ENCODE results near the gene CTH. TPM values are rescaled to one million over a fixed set of nuclear protein-coding genes. Genes with fewer than 3 reads are reported as not detected.

CTH gene
- total RNA-seq, 1 experiment from 2014 or later = 15.9 TPM

- Mint-ChIP-seq H3K4me3 (ENCODE audit: low read depth, unreplicated experiment) (no peak overlapping the region), H3K27ac (ENCODE audit: unreplicated experiment) (no peak overlapping the region), H3K9me3 (ENCODE audit: low read depth, unreplicated experiment) (no peaks in the 10 kb centered on the region), H3K4me1 (ENCODE audit: low read depth, unreplicated experiment) (peaks cover 10% of the 10 kb centered on the region), H3K36me3 (ENCODE audit: insufficient read depth, unreplicated experiment) (no peaks in the 10 kb centered on the region), H3K27me3 (ENCODE audit: unreplicated experiment) (no peaks in the 10 kb centered on the region)
- BruUV-seq (replicated peaks) = no TSS peak
- intact Hi-C loops (cut with micrococcal nuclease; ENCODE audit: unreplicated experiment) = no loop called here
- DNase-seq = no peak
- TF ChIP-seq, protein P1, sequence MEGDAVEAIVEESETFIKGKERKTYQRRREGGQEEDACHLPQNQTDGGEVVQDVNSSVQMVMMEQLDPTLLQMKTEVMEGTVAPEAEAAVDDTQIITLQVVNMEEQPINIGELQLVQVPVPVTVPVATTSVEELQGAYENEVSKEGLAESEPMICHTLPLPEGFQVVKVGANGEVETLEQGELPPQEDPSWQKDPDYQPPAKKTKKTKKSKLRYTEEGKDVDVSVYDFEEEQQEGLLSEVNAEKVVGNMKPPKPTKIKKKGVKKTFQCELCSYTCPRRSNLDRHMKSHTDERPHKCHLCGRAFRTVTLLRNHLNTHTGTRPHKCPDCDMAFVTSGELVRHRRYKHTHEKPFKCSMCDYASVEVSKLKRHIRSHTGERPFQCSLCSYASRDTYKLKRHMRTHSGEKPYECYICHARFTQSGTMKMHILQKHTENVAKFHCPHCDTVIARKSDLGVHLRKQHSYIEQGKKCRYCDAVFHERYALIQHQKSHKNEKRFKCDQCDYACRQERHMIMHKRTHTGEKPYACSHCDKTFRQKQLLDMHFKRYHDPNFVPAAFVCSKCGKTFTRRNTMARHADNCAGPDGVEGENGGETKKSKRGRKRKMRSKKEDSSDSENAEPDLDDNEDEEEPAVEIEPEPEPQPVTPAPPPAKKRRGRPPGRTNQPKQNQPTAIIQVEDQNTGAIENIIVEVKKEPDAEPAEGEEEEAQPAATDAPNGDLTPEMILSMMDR (IDR thresholded peaks at IDR 0.05; ENCODE audit: unreplicated experiment) = no peak
- CTCF ChIA-PET = no interaction called here
These were observed 26.5 kb upstream of the CTH start for GRCh38 chr1:70384542-70384941.

DNA sequence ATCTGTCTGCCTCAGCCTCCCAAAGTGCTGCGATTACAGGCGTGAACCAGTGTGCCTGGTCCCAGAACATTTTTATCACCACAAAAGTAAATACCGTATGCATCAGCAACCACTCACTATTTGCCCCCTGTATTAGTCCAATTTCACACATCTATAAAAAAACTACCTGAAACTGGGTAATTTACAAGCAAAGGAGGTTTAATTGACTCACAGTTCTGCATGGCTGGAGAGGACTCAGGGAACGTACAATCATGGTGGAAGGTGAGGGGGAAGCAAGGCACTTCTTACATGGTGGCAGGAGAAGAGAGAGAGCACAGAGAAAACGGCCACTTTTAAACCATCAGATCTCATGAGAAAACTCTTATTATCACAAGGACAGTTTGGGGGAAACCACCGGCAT, 25.6 kb upstream of the CTH start:
- intact Hi-C loops (cut with micrococcal nuclease; ENCODE audit: unreplicated experiment) = no loop called here
- Mint-ChIP-seq H3K27me3 (ENCODE audit: unreplicated experiment) (no peaks in the 10 kb centered on the region), H3K4me3 (ENCODE audit: low read depth, unreplicated experiment) (no peak overlapping the region), H3K36me3 (ENCODE audit: insufficient read depth, unreplicated experiment) (no peaks in the 10 kb centered on the region), H3K27ac (ENCODE audit: unreplicated experiment) (no peak overlapping the region), H3K4me1 (ENCODE audit: low read depth, unreplicated experiment) (peaks cover 10% of the 10 kb centered on the region), H3K9me3 (ENCODE audit: low read depth, unreplicated experiment) (no peaks in the 10 kb centered on the region)
- TF ChIP-seq, protein P1 (IDR thresholded peaks at IDR 0.05; ENCODE audit: unreplicated experiment) = no peak
- no TSS peak for BruUV-seq (replicated peaks)
- no peak for DNase-seq
- CTCF ChIA-PET = no interaction called here

DNA sequence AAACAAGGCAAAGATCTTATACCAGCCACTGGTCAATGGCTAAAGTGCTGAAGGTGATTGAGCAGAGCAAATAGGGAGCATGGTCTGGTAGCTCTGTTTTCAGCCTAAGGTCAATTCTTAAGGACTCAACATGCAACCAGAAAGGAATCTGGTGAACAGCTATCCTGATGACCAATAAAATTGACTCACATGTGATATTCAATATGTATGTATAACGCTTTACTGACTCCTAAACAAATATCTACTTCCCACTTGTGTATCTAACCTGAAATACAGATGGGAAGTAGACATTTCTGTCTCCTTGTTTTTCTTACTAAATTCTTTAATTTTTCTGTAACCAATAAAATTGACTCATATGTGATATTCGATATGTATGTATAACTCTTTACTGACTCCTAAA, 24.9 kb upstream of the CTH start:
- Mint-ChIP-seq H3K27me3 (ENCODE audit: unreplicated experiment) (no peaks in the 10 kb centered on the region), H3K4me3 (ENCODE audit: low read depth, unreplicated experiment) (no peak overlapping the region), H3K27ac (ENCODE audit: unreplicated experiment) (no peak overlapping the region), H3K36me3 (ENCODE audit: insufficient read depth, unreplicated experiment) (no peaks in the 10 kb centered on the region), H3K9me3 (ENCODE audit: low read depth, unreplicated experiment) (no peaks in the 10 kb centered on the region), H3K4me1 (ENCODE audit: low read depth, unreplicated experiment) (peaks cover 10% of the 10 kb centered on the region)
- BruUV-seq (replicated peaks) = no TSS peak
- CTCF ChIA-PET = no interaction called here
- TF ChIP-seq, protein P1 (IDR thresholded peaks at IDR 0.05; ENCODE audit: unreplicated experiment) = no peak
- intact Hi-C loops (cut with micrococcal nuclease; ENCODE audit: unreplicated experiment) = no loop called here
- DNase-seq = no peak

DNA sequence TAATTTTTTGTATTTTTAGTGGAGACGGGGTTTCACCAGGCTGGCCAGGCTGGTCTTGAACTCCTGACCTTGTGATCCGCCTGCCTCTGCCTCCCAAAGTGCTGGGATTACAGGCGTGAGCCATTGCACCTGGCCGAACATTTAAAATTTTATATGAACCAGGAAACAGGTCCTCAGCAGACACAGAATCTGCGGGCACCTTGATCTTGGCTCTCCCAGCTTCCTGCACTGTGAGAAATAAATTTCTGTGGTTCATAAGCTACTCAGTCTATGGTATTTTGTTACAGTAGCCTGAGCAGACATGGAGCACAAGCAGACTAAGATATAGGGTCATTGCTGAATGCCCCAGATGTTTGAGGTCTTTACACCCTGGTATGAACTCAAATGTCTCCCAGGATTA, 23.6 kb upstream of the CTH start:
- CTCF ChIA-PET = no interaction called here
- no TSS peak for BruUV-seq (replicated peaks)
- Mint-ChIP-seq H3K9me3 (ENCODE audit: low read depth, unreplicated experiment) (no peaks in the 10 kb centered on the region), H3K4me1 (ENCODE audit: low read depth, unreplicated experiment) (peaks cover 7% of the 10 kb centered on the region), H3K4me3 (ENCODE audit: low read depth, unreplicated experiment) (no peak overlapping the region), H3K27me3 (ENCODE audit: unreplicated experiment) (no peaks in the 10 kb centered on the region), H3K27ac (ENCODE audit: unreplicated experiment) (no peak overlapping the region), H3K36me3 (ENCODE audit: insufficient read depth, unreplicated experiment) (no peaks in the 10 kb centered on the region)
- intact Hi-C loops (cut with micrococcal nuclease; ENCODE audit: unreplicated experiment) = no loop called here
- TF ChIP-seq, protein P1 (IDR thresholded peaks at IDR 0.05; ENCODE audit: unreplicated experiment) = no peak
- no peak for DNase-seq

All from Calu3 (cell line).